Esophagus muscularis mucosa (tissue), 4 donors: Measurements from ENCODE around the gene AFAP1L2.

Source experiments
- EP300 ChIP-seq: sonication (generic); formaldehyde crosslinking; IDR thresholded peaks from one replicate; pipeline ENCODE4 v1.6.1; 2017; ENCODE audit warnings: antibody characterized with exemption
- POLR2A ChIP-seq: fragments of 450-650 bp; IDR thresholded peaks from one replicate; pipeline ENCODE4 v1.6.1; 2017; ENCODE audit warnings: antibody characterized with exemption, moderate library complexity, mild to moderate bottlenecking, low read depth
- POLR2AphosphoS5 ChIP-seq, 2 donors: sonication (generic); formaldehyde crosslinking; IDR thresholded peaks; one replicate each; pipeline ENCODE4 v1.6.1; 2017; ENCODE audit warnings: antibody characterized with exemption in 2 of 2
- TF ChIP-seq, protein P1 (sequence below), 3 experiments: fragments of 200-600 bp in 2 of 3; fragments of 450-650 bp in 1 of 3; sonication (generic) in 2 of 3; IDR thresholded peaks; one replicate each; pipeline ENCODE4 v1.5.1; 2017 to 2019; ENCODE audit warnings: antibody characterized with exemption in 3 of 3, mild to moderate bottlenecking in 2 of 3, moderate library complexity in 1 of 3

DNA sequence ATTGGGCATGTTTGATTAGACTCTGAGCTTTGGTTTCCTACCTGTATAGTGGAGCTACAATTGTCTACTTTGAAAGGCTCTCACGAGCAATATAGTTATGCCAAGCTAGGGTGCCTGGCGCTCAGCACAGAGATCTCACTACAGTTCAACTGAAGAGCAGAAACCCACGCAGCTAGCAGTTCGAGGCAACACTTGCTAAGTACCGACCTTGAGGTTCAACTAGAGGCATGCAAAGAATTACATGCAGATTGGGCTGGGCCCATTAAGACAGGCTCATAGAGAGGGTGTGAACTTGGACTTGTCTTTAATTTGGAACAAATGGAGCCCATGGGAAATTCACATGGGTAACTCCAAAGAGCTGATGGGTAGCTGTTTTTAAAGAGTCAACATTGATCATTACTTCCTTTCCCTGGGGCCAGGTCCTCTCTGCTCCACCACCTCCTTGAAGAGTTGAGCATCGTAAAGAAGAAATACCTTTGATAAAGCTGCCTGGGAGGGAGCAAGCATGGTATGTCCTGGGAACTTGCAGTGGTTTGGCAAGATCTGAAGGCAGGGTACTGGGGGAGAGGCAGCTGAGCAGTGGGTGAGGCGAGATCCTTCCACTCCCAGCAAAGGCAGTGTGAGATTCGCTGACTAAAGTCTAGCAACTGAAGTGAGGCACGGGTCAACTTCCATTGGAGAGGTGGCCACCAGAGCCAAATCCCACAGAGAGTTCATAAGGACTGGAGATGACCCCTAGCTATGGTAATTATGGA is 25.5 kb upstream of the AFAP1L2 start:
- TF ChIP-seq, protein P1, sequence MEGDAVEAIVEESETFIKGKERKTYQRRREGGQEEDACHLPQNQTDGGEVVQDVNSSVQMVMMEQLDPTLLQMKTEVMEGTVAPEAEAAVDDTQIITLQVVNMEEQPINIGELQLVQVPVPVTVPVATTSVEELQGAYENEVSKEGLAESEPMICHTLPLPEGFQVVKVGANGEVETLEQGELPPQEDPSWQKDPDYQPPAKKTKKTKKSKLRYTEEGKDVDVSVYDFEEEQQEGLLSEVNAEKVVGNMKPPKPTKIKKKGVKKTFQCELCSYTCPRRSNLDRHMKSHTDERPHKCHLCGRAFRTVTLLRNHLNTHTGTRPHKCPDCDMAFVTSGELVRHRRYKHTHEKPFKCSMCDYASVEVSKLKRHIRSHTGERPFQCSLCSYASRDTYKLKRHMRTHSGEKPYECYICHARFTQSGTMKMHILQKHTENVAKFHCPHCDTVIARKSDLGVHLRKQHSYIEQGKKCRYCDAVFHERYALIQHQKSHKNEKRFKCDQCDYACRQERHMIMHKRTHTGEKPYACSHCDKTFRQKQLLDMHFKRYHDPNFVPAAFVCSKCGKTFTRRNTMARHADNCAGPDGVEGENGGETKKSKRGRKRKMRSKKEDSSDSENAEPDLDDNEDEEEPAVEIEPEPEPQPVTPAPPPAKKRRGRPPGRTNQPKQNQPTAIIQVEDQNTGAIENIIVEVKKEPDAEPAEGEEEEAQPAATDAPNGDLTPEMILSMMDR (IDR thresholded peaks at IDR 0.05): no peak
- TF ChIP-seq POLR2AphosphoS5 (IDR thresholded peaks at IDR 0.05) (no peak), POLR2A (no peak), EP300 (no peak)
